NCI-H1417 (cell line): ENCODE measurements around the gene CHST11.
A peak's percentile ranks its signal among the peaks of the same experiment; 100 is the strongest.

ENCODE experiments used
- DNase-seq, 3 experiments: peaks; one replicate each; lab custom pipeline; 2025; lab: John Stamatoyannopoulos, UW

Gene CHST11

DNA sequence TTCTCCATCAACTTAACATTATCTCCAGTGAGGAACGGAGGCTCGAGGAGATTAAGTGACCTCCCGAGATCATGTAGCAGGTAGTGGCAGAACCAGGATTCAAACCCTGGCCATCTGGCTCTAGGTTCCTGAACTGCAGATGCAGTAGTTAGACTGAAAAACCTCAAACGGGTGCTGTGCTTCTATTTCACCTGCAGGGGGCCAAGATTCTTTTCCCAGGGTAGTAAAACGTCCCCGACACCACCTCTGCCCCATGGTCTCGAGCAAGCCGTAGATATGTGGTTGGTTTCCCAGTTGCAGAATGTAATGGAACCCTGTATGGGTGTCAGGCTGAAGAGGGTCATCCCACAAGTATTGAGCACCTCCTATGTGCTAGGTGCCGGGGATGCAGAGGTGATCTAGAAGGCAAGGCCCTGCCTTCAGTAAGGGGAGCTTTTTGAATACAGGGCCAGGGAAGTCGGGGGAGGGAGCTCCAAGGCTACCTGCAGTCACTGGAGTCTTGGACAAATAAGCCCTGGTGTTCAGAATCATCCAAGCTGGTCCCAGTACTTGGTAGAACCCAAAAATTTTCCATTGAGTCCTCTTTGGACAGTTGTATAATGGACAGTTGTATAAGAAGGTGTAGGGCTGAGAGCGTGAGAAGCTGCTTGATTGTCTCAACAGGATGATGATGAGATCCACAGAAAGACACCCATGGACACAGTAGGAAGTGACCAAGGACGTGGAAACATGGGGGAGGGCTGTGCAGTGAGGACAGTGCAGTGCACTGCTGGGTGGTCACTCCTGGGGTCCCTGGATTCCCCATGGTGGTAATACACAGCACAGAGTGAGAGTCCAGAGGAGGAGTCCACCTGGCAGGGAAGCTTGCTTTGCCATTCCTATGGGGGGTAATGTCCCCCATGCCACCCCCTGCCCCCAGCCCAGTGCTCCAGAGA, 197.2 kb downstream of the CHST11 start:
- peak in 1 of 3 experiments; percentile 12 for DNase-seq

DNA sequence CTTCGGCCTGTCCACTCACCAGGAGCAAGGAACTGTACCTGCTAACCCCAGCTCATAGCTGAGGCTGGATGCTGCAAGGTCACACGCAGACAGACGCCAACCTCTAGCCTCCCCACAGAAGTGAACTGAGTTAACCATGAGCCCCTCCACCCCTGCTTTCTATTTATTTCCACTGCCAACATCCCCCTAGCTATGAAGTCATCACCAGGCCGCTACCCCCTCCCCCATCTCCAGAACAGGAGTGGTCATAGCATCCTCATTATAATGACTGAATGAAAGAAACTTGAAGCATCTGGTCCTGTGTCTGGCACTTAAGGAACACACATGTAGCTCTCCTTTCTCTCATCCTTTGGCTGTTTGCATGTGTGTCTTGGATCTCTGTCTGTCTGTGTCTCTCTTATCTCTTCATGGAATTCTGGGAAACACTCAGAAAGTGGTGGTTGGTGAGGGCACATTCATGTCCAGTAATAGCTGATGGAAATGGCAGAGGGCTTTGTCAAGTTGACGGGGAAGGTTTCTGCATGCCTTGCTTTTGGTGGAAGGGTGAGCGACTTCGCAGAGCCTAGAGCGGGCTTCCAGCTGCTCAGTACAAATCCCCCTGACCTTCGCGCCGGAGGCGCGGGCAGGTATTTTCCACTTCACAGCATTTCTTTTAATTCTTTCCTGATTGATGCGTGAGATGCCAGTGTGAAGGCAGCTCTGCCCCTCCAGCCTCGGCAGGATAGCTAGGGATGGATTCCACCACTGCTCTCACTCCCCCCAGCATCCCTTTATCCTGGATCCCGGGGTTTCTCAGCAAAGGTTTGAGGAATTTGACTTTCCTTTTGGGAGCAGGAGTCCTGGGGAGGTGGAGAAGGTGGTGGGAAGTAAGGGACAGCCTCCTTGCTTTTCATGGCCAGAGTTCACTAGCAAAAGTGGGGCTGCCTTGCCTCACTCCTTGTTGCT, 198.2 kb downstream of the CHST11 start:
- DNase-seq = no peak

DNA sequence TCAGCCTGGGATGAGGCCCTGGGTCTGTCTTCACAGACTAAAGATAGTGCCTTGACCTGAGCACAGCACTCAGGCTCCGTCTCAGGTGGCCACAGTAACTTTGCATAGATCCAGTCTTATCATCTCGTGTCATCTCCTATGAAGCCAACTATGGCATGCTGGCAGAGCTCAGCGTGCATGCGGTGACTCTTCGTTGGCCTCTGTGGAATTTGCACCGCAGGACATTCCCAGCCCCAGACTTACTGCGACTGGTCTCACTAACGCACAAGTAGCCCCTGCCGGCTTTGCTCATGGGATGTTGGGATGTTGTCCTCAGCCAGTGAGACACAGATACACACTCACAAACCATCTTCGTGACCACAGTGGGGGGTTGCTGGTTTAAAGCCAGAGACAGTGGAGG, 199.6 kb downstream of the CHST11 start:
- DNase-seq = no peak

DNA sequence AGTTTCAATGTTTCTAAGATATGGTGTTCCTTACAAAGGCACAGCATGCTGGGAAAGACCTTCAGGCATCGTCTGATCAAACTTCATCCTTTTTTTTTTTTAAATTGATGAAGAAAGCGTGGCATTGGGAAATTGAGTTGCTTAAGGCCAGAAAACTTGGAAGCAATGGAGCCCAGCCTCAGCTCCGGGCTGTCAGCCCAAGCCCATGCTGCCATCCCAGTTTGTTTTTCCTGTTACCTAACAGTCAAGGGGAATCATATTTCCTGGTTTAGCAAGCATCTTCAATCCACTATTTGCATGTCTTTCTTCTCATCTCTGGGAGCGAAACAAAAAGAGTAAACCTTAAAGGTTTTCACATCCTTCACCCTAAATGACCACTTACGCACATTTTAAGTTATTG, 200.2 kb downstream of the CHST11 start:
- DNase-seq = peak in 1 of 3 experiments; percentile 70

DNA sequence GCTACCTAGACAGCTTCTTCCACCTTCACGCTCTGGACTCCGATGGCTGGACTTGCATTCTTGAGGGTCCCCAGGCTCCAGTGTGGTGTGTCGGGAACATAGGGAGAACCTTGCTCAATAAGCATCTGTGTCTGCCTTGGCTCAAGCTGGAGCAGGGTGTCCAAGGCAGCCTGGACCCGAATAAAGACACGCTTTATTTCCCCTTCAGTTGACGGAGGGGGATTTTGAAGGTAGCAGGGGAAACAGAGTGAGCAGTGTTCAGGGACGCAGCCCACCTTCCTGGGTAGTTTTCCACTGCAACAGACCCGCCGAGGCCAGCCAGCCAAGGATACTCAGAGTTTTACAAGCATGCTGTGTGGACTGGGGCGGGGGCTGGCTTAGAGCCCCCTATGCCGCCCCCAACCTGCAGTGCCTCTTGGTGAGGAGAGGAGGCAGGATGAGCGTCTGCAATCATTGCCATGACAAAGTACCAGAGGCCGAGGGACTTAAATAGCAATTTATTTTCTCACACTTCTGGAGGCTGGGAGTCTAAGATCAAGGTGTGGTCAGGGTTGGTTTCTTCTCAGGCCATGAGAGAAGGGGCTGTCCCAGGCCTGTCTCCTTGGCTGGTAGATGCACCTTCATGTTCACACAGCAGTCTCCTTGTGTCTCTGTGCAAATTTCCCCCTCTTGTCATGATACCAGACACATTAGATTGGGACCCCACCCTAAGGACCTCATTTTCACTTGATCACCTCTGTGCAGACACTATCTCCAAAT, 201.2 kb downstream of the CHST11 start:
- DNase-seq = no peak

DNA sequence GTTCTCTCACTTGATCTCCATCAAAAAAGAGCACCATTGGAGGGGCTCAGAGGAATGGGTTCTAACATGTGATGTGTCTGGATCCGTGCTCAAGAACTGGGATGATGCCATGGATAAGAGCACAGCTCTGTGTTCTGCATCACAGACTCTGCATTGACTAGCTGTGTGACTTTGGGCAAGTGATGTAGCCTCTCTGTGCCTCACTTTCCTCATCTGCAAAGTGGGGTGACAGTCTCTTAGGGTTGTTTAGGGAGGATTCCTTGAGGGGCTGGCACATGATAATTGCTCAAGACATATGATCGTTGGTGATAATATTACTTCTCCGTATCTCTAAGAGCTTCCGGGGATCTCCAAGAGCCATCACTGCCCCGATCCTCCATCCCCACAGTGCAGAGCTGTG, 202.3 kb downstream of the CHST11 start:
- DNase-seq = no peak

DNA sequence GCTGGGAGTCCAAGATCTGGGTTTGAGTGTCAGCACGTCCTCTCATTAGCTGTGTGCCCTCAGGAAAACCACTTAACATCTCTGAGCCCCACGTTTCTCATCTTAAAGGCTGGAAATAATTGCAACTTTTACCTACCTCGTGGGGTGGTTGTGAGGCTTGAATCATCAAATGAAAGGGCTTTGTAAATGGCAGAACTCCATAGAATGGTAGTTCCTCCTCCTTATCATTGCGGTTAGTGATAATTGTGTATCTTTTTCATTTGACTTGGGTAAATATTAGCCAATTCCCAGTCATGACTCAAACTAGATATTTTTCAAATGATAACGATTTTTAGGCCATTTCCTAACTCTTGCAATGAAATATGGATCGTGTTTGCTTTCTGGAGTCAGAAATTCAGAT, 205.5 kb downstream of the CHST11 start:
- no peak for DNase-seq

DNA sequence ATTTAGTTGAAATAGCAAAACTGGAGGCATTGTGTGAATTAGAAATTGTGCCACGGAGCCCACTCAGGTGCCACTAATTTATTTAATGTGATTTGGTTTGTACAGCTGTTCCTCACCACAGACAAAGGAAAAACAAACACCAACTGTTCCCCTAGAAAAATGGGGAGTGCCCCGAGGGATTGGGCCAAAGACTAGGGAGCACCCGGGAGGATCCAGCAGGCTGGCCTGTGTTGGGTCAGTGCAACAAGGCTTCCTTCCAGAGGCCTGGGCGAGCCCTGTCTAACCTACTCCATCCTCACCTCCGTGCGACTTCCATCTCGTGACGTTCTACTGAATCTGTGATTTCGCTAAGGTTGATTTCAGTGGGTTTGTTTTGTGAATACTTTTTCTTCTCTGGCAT, 206.2 kb downstream of the CHST11 start:
- DNase-seq = peak in 2 of 3 experiments; percentile 24 to 47

DNA sequence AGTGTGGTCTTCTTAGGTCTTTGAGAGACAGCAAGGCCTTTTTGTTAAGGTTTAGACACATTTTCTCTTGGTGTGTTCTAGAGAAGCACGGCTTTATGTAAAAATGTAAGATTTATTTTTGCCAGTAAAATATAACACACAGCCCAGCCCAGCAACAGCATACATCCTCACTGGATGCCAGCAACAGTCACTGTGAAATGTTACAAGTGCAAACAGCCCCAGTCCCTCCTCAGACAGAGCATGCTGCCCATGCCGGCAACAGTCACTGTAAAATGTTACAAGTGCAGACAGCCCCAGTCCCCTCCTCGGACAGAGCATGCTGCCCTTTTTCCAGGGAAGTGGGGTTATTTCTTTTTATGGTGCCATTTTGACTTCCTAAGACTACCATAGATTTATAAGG, 207.6 kb downstream of the CHST11 start:
- DNase-seq = no peak

DNA sequence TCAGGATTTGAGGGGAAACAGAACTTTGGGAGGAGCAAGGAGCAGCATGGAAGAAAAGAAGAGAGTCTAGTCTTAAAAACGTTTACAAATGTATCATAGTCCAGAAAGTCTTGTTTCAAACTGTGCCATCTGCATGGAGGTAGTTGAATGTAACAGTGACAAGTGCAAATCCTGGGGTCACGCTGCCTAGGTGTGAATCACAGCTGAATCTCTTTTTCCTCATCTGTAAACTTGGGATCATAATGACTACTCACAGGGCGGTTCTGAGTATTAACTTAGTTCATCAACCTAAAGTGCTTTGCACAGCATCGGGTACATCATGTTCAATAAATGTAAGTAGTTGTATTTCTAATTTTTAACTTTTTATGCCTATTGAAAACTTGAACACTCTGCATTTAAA, 208.5 kb downstream of the CHST11 start:
- DNase-seq = no peak

DNA sequence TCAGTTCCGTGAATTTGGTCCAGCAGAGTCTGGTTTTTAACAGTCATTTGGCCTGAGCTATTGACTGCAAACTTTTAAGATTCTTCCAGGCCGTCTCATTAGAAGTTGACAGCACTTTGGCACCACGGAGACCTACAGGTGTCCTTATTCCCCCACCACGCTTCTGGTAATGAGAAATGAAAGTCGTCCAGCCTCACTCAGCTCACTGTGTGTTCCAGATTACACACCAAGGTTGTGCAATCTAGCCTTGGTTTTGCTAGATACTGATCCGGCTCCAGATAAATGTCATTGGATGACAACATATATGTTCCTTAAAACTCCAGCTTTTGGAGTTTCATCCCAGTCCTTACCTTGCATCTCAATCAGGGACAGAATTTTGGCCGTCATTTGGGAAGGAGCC, 210.4 kb downstream of the CHST11 start:
- no peak for DNase-seq

DNA sequence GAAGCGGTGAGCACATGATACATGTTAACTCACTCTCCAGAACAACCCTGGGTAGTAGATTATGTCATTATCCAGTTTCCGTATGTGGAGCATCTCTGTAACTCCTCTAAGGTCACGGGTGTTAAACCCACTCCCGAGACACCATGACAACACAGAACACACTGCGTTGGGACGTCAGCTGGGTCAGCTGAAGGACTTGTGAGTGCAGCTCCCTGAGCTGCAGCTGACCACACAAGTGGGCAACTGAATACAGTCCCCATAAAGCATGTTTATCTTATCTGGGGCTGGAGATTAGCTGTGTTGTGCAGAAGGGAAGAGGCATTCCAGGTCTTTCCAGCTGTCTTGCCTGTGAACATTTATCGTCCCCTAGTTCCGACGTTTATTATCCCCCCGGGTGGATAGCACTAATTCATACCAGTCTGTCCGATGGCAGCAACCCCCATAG, 211.5 kb downstream of the CHST11 start:
- peak in 2 of 3 experiments; percentile 48 to 79 for DNase-seq

DNA sequence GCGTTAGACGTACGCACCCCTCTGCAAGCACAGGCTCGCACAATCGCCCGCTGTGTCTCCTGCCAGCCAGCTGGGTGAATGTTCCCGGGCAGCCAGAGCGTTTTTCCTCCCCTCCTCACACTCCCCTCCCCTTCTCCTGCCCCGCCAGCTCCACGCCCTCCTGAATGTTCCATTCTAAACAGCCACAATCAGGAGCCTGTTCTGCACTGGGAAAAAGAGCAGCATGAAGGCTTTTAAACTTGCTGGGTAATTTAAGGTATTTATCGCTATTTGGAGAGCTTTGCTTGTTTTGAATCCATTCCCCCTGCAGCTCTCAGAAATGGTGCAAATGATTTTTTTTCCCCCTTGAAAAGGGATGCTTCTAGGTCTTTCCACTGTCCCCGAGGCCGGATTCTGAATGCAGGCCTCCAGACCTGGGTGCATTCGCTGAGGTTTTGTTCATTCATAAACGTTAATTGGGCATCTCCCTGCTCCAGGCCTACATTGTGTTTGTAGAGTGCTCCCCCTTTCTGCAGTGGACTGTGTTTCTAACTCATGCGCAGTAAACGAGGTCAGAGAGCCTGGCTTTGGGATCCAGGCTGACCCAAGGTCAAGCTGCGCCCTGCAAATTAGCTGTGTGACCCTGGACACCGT, 212.5 kb downstream of the CHST11 start:
- peak; percentile 59 to 83 (median 73) for DNase-seq

DNA sequence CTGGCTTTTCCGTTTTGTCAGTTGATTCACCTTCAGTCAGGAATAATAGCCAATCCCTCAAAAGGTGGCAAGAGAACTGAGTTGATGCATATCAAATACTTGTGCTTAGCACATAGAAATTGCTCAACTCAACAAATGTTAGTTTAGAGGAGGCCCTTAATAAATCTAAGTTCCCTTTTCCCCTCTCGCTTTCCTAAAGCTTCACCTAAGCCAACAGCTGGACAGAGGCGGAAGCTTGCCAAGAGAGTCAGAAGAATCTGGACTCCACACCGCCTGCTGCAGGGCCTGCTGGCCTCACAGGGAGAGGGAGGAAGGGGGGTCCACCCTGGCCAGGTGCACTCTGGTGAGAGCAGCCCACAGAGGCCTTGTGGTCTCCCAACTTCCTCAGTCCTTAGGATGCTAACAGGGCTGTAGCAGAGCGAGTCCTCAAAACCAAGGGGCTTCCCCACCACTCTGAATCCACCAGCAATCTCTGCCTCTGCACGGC, 213.1 kb downstream of the CHST11 start:
- DNase-seq = no peak

DNA sequence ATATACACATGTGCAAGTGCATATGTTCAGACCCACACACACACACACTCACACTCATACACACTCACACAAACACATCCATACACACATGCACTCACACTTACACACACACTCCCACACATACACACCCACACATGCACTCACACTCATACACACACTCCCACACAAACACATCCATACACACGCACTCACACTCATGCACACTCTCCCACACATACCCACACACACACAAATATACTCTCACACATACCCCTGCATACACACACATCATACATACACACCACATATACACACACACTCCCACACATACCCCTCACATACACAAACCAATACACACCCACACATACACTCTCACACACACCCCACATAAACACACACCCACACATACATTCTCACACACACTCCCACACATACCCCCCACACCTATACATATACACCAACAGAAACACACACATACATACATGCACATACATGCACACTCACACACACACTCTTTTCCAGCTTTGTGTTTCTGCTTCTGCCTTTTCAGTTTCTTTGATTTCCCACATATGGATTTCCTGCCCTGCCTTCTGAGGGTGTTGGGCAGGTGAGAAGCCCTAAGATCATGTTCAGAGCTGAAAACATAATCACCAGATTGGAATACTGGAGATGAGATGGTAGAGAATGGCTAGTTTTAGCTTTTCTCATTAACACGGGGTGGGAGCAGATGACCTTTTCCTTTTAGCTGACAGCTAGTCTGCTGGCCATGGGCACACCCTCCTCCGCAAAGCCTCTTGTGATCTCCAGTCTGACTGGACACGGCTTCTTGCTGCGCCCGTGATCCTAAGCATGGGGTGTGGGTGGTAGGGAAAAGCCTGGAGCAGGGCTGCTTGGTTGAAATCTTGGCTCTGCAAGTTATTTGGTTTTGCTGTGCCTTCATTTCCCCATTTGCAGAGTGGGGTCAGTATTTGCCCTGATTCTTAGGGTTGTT, 214.0 kb downstream of the CHST11 start:
- DNase-seq = no peak

DNA sequence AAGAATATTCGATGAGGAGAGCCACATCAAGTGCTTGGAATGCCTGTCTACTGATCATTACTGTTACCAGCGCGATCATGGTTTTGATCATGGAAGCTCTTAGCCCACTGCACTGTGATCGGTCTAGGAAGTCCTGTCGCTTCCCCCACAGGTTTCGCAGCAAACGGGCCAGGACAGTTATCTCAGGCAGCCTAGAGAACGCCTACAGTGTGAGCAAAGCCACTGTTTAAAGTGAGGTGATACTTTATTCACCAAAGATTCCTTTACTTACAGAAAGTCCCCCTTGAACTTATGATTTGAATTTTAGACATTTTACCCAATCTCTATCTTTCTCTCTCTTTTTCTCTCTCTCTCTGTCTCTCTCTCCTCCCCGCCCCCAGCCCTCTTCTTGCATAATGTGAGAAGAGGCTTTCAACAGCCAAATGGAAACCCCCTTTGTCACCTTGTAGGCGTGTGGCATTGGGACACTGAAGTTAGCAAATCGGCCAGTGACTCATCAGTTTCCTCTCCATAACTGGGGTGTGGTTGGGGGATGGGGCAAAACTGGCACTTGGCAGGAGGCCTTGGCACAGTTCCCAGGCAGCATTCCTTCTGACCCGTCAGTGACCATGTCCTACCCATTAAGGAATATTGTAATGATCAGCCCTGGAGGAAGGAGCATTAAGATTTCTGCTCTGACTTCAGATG, 214.8 kb downstream of the CHST11 start:
- peak in 1 of 3 experiments; percentile 25 for DNase-seq

DNA sequence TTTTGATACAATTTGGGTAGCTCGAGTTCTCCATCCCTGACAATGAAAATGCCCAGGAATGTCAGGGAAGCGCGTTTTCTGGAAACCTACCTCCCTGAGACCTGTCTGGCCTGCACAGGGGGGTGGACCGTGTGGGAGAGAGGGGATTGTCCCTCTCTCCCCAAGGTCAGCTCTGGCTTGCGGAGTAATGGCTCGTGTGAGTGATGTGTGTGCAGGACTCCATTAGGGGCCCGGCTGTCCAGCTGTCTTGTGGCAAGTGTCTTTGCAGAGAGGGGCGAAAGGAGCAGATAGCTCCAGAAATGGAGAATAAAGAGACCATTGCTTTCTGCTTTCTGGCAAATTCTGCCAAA, 215.3 kb downstream of the CHST11 start:
- no peak for DNase-seq

DNA sequence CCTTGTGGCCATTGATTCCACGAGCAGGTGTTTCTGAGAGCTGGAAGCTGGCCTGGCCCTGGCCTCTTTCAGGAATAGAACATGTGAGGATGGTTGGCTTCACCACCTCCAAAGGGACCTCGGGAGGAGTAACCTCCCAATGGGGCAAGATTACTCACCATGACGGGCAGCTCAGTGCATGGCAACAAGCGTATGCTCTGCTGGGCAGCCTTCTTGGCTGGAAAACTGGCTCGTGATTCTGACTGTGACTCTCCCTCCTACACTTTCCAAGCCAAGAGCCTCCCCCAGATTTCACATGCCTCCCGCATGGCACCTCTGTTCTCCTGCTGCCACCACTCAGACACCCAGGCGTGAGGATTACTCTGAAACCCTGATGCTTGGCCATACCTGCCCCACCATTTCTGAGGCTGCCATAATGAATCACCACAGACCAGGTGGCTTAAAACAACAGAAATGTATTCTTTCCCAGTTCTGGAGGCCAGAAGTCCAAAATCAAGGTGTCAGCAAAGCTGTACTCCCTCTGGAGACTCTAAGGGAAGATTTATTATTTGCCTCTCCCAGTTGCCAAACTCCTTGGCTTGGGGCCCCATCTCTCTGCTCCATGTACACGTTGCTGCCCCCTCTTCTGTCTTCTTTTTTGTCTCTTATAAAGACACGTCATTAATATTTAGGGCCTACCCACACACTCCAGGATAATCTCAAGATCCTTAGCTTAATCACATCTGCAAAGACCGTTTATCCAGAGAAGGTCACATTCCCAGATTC, 215.9 kb downstream of the CHST11 start:
- no peak for DNase-seq

DNA sequence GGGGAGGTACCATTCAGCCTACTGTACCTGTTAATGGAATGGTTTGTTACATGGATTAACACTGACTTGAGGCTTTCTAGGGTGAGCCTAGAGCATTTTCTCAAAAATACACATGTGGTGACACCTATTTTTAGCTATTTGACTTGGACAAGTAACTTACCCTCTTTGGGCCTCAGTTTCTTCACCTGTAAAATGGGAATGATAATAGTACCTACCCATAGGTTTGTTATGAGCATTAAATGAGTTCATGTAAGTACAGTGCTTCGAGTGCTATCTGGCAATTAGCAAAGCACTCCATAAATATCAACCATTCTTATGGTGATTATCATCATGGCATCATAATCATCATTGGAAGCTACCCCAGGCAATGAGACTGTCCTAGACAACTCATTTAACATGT, 216.5 kb downstream of the CHST11 start:
- DNase-seq = no peak
